ENCODE measurements around the gene CSPG4.

GRCh38 chr15:75729326-75730069, 16.9 kb upstream of the CSPG4 start:
- no peak for TF ChIP-seq ZNF384 (IDR thresholded peaks at IDR 0.05)
- TF ChIP-seq FOXK2 (IDR thresholded peaks at IDR 0.05): no peak

Data from HEK293T (cell line).